Measurements from ENCODE around the gene NOS1AP.

DNA sequence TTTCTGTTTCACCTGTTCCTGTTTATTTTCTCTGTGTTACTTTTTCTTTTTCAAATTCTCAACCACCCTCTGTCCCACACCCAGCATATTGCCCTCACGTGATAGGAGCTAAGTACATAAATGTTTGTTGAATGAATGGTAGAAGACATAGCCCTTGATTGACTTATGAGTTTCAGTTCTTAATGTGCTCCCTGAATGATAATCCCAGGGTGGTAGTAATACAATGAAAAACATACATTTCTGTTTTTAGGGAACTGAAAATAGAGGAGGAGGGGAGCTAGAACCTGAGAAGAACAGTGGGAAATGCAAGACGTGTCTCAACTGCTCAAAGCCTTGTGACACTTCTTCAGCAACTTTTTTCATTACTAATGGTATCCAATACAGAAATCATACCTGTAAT, 160.1 kb downstream of the NOS1AP start:
- TF ChIP-seq POLR2AphosphoS5 (IDR thresholded peaks at IDR 0.05) = no peak
- TF ChIP-seq, protein P1, sequence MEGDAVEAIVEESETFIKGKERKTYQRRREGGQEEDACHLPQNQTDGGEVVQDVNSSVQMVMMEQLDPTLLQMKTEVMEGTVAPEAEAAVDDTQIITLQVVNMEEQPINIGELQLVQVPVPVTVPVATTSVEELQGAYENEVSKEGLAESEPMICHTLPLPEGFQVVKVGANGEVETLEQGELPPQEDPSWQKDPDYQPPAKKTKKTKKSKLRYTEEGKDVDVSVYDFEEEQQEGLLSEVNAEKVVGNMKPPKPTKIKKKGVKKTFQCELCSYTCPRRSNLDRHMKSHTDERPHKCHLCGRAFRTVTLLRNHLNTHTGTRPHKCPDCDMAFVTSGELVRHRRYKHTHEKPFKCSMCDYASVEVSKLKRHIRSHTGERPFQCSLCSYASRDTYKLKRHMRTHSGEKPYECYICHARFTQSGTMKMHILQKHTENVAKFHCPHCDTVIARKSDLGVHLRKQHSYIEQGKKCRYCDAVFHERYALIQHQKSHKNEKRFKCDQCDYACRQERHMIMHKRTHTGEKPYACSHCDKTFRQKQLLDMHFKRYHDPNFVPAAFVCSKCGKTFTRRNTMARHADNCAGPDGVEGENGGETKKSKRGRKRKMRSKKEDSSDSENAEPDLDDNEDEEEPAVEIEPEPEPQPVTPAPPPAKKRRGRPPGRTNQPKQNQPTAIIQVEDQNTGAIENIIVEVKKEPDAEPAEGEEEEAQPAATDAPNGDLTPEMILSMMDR (IDR thresholded peaks at IDR 0.05) = no peak

All from transverse colon (tissue), 4 donors.